Activated CD4-positive, CD25-positive, alpha-beta regulatory T cell treated with anti-CD3 and anti-CD28 coated beads, Interleukin-2, amount 50 U/mL, for 24 hours (primary cell): ENCODE measurements around the gene SEPHS2.
A peak's percentile ranks its signal among the peaks of the same experiment; 100 is the strongest.
"Not testable (repeated sequence)": the region's sequence is repeated elsewhere in the genome, so short reads cannot be mapped to it uniquely, and the experiment has no call there.

Experiments
- ATAC-seq, 2 donors: fragments of 150-1000 bp; cut with Tn5 transposase; one replicate each; pipeline ENCODE4 v1.10.0; 2021; ENCODE audit warnings: mild to moderate bottlenecking in 1 of 2, moderate library complexity in 1 of 2

The SEPHS2 gene

DNA sequence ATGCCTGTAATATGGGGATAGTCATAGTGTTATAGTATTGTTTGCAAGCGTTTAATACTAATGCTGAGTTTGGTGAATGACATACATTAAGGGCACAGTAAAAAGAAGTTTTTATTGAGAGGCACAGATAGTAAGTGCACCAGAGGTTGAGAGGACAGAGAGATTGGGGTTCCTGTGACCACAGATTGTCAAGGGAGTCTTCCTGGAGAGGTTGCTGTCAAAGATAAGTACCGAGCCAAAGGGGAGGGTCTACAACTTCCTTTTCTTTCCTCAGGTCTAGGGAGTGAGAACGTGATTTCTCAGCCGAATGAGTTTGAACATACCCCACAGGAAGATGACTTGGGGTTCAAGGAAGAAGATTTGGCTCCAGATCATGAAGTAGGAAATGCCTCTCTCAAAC lies 48.6 kb downstream of the SEPHS2 start:
- no peak for ATAC-seq

DNA sequence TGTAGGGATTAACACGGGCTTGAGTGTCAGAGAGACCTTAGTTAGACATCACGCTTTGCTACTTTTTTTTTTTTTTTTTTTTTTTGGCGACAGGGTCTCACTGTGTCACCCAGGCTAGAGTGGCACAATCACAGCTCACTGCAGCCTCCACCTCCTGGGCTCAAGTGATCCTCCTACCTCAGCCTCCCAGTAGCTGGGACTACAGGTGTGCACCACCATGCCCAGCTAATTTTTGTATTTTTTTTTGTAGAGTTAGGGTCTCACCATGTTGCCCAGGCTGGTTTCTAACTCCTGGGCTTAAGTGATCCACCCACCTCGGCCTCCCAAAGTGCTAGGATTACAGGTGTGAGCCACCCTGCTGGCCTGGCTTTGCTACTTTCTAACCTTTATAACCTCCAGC lies 49.0 kb downstream of the SEPHS2 start:
- ATAC-seq: not testable (repeated sequence)

DNA sequence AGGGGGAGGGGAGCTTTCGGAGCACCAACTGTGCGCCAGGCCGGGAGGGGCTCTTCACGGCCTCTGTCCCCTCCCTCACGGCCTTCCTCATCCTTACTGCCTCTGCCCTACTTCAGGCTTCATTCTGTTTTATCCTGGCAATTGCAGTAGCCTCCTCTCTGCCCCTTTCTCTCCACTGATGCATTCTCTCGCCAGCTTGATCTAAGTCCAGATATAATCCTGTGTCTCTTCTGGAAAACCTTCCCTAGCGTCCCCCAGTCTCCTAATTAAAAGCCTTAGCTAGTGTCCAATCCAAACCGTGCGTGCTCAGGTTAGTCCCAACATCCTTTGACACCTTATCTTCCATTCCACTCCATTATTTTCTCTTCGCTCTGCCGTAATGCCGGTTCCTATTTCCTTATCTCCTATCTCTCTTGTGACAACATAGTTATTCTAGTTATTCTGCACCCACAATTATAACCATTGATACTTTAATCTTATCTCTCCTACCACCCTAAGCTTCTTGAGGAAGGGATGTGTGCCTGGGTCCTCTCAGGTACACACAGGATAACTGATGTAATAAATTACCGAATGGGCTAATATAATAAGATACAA lies 49.6 kb downstream of the SEPHS2 start:
- ATAC-seq: peak in 1 of 2 donors; percentile 8

DNA sequence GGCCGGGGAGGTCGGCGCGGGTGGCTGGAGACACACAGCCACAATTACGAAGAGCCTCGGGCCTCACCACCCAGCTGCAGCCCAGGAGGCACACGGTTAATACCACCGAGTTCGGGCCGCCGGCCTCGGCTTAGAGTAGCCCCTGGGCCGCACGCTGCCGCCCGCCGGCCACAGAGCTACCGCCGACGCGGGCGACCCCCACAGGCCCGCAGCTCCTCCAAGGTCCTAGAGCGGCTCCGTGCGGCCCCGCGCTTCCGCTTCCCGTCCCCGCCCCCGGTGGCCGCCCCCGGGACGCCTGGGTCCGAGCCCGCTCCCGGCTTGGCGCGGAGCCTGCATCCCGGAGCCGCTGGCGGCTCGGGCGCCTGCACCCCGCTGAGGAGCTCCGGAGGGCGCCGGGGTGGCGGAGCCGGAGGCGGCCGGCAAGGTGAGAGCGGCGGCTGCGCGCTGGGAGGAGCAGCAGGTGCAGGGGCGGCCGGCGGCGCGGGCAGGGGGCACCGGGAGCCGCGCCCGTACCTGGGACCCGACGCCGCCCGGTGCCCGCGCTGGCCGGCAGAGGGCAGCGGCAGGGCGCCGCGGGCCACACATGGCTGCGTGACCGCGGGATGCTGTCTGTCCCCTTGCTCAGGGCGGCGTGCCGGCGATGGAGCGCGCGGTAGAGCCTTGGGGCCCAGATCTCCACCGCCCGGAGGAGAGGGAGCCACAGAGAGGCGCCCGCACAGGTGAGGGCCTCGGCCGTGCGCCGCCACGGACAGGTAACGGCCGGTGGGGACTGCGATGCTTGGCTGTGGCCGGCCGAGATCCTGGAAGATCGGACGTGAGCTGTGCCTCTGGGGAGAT lies 50.3 kb downstream of the SEPHS2 start, which contains the start of gene ZNF48:
ZNF48 (plus strand) TSS at position 266 of the 837 bp plus-strand sequence; CDS start at position 641, 375 bp downstream.
- ATAC-seq: peak; percentile 80 to 82

DNA sequence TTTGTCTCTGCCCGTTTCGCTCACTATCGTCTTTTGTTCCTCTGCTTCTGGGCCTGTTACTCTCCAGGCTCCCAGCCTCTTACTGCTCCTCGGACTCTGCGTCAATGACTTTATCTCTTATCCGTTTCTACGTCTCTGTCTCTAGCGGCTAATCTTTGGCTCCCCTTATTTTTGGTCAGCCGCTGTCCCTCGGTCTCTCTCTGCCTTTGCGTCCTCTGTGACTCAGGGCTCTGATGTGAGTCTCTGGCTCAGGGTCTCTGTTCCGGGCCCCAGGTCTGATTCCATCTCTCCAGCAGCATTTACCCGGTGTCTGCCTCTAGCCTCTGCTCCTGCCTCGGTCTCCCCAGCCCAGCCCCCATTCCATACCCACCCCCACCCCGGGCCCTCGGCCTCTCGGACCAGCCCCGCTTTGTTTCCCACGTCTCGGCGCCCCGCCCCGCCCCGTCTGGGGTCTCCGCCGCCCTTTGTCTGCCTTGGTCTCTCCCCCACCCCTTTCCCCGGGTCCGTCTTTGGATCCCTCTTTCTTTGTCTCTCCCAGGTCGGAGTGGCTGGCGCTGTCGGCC lies 51.0 kb downstream of the SEPHS2 start:
- no peak for ATAC-seq
